Measurements from ENCODE around the gene DIPK2A. TPM values are rescaled to one million over a fixed set of nuclear protein-coding genes. Genes with fewer than 3 reads are reported as not detected.

The DIPK2A gene
- total RNA-seq, 1 donor from 2014 or later: 21.4 TPM

DNA sequence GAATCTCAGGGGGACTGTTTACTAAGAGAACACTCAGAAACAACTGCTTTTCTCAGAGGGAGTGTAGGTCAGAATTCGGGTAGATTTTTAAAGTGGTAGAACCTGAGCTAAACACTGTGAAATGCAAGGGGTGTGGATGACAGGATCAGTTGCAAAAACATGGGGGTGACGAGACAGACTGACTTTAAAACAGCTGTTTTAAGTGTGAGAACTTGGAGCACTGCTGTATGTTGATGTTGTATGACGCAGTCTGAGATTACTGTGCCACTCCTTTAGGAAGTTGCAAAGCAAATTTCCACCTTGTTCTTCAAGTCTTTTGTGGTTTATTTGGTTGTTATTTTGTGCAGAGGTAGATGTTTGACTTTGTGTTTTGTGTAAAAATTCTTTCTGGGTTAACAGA is 36.8 kb upstream of the DIPK2A start:
- Mint-ChIP-seq H3K4me3 (ENCODE audit: unreplicated experiment) (no peak overlapping the region), H3K4me1 (ENCODE audit: unreplicated experiment) (no peaks in the 10 kb centered on the region), H3K27me3 (ENCODE audit: unreplicated experiment) (no peaks in the 10 kb centered on the region), H3K36me3 (ENCODE audit: low read depth, unreplicated experiment) (no peaks in the 10 kb centered on the region), H3K27ac (ENCODE audit: unreplicated experiment) (no peak overlapping the region), H3K9me3 (ENCODE audit: unreplicated experiment) (no peaks in the 10 kb centered on the region)
- TF ChIP-seq, protein P1, sequence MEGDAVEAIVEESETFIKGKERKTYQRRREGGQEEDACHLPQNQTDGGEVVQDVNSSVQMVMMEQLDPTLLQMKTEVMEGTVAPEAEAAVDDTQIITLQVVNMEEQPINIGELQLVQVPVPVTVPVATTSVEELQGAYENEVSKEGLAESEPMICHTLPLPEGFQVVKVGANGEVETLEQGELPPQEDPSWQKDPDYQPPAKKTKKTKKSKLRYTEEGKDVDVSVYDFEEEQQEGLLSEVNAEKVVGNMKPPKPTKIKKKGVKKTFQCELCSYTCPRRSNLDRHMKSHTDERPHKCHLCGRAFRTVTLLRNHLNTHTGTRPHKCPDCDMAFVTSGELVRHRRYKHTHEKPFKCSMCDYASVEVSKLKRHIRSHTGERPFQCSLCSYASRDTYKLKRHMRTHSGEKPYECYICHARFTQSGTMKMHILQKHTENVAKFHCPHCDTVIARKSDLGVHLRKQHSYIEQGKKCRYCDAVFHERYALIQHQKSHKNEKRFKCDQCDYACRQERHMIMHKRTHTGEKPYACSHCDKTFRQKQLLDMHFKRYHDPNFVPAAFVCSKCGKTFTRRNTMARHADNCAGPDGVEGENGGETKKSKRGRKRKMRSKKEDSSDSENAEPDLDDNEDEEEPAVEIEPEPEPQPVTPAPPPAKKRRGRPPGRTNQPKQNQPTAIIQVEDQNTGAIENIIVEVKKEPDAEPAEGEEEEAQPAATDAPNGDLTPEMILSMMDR (IDR thresholded peaks at IDR 0.05; ENCODE audit: unreplicated experiment): no peak
- no peak for DNase-seq (ENCODE audit: low spot score)

DNA sequence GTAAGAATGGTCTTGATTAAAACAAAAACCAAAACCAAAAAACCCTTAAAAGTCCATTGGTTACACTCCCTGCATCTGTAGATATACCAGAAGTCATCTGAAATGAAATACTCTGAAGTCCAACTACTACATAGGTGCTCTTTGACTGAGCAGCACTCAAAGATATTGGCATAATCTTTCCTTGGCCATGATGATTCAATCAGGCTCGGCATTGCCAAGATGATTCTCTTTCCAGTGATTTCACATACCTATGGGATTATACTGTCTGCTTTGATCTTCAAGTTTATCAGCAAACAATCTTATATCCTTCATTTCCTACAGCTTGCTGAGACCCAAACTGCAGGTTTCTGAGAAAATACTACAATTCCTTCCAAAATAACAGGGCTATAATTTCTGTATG is 35.9 kb upstream of the DIPK2A start:
- no peak overlapping the region for H3K27ac Mint-ChIP-seq (ENCODE audit: unreplicated experiment)
- DNase-seq (ENCODE audit: low spot score): no peak
- no peak overlapping the region for H3K4me3 Mint-ChIP-seq (ENCODE audit: unreplicated experiment)
- no peaks in the 10 kb centered on the region for H3K9me3 Mint-ChIP-seq (ENCODE audit: unreplicated experiment)
- TF ChIP-seq, protein P1 (IDR thresholded peaks at IDR 0.05; ENCODE audit: unreplicated experiment): no peak
- no peaks in the 10 kb centered on the region for H3K4me1 Mint-ChIP-seq (ENCODE audit: unreplicated experiment)
- H3K36me3 Mint-ChIP-seq (ENCODE audit: low read depth, unreplicated experiment): no peaks in the 10 kb centered on the region
- H3K27me3 Mint-ChIP-seq (ENCODE audit: unreplicated experiment): no peaks in the 10 kb centered on the region

DNA sequence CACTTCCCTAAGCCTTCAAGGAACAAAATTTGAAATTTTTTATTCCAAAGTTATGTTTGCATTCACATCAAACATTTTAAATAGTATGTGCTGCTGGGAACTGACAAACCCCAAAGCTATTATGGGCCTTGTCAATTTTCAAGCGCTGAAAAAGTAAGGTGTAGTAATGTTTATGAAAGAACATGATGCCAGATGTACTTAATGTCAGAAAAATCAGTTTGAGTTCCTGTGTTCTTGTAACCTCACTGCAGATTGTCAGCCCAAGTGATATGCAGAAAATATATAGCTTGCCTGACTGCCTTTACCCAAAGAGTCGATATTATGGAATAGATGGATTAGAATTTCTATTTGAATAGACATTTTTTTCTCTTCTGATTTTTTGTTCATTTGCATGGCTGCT is 20.8 kb upstream of the DIPK2A start:
- H3K27me3 Mint-ChIP-seq (ENCODE audit: unreplicated experiment): no peaks in the 10 kb centered on the region
- H3K4me3 Mint-ChIP-seq (ENCODE audit: unreplicated experiment): no peak overlapping the region
- H3K36me3 Mint-ChIP-seq (ENCODE audit: low read depth, unreplicated experiment): no peaks in the 10 kb centered on the region
- TF ChIP-seq, protein P1 (IDR thresholded peaks at IDR 0.05; ENCODE audit: unreplicated experiment): no peak
- no peak for DNase-seq (ENCODE audit: low spot score)
- H3K9me3 Mint-ChIP-seq (ENCODE audit: unreplicated experiment): no peaks in the 10 kb centered on the region
- no peaks in the 10 kb centered on the region for H3K4me1 Mint-ChIP-seq (ENCODE audit: unreplicated experiment)
- H3K27ac Mint-ChIP-seq (ENCODE audit: unreplicated experiment): no peak overlapping the region

DNA sequence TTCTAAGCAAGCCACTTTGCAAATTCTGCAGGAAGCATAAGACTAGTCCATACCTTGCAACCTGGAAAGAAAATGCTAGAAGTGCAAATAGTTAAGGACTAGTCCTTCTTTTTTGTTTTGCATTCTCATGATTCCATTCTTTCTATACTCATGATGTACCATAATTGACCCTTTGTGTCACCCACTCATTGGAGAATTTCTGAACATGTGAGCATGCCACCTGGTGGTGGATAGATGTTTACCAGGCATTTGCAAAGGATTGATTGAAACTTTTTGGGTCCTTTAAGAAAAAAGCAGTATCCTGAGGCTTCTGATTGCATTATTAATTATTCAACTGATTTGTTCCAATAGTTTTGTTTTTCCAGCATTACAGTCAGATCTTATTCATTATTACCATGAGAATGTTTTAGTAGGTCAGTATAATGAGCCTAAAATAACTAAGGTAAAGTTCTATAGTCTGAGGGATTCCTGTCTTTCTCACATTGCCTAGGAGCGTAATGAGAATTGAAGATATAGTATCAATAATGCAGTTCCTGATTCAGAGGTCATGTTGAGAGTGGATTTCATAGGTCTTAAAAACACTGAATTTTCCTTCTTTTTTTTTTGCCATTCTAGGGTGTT is 20.2 kb upstream of the DIPK2A start:
- TF ChIP-seq, protein P1 (IDR thresholded peaks at IDR 0.05; ENCODE audit: unreplicated experiment): peak; percentile 85
- no peak overlapping the region for H3K27ac Mint-ChIP-seq (ENCODE audit: unreplicated experiment)
- no peaks in the 10 kb centered on the region for H3K9me3 Mint-ChIP-seq (ENCODE audit: unreplicated experiment)
- DNase-seq (ENCODE audit: low spot score): peak; percentile 37
- no peak overlapping the region for H3K4me3 Mint-ChIP-seq (ENCODE audit: unreplicated experiment)
- no peaks in the 10 kb centered on the region for H3K4me1 Mint-ChIP-seq (ENCODE audit: unreplicated experiment)
- no peaks in the 10 kb centered on the region for H3K36me3 Mint-ChIP-seq (ENCODE audit: low read depth, unreplicated experiment)
- H3K27me3 Mint-ChIP-seq (ENCODE audit: unreplicated experiment): no peaks in the 10 kb centered on the region

DNA sequence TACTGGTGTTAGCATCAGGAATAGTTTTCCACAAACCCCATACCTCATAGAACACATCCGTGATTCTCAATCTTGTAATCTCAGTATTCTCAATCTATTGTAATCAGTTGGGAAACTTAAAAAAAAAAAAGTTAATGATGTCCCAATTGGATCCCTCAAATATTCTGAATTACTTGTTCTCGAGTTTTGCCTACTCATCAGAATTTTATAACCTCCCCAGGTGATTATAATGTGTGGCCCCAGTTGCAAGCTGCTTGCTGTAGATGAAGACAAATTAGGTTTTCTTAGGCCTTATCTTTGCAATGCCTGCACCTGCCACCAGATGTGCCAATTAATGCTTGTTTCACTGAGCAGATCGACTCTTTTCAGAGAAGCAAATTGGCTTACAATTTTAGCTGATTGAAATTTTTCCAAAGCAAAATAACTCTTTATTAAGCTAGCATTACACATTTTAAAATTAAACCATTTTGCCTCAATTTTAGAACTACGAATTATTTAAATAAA is 19.0 kb upstream of the DIPK2A start:
- TF ChIP-seq, protein P1 (IDR thresholded peaks at IDR 0.05; ENCODE audit: unreplicated experiment): no peak
- no peaks in the 10 kb centered on the region for H3K9me3 Mint-ChIP-seq (ENCODE audit: unreplicated experiment)

More for the DNA sequence above, 19.0 kb upstream of the DIPK2A start:
- Mint-ChIP-seq H3K4me1 (ENCODE audit: unreplicated experiment) (no peaks in the 10 kb centered on the region), H3K27ac (ENCODE audit: unreplicated experiment) (no peak overlapping the region), H3K4me3 (ENCODE audit: unreplicated experiment) (no peak overlapping the region), H3K27me3 (ENCODE audit: unreplicated experiment) (no peaks in the 10 kb centered on the region), H3K36me3 (ENCODE audit: low read depth, unreplicated experiment) (no peaks in the 10 kb centered on the region)
- no peak for DNase-seq (ENCODE audit: low spot score)
